ENCODE data around the gene PARD3B. TPM values are rescaled to one million over a fixed set of nuclear protein-coding genes. Genes with fewer than 3 reads are reported as not detected.

PARD3B gene
- total RNA-seq, 1 experiment from 2014 or later = 7.6 TPM

DNA sequence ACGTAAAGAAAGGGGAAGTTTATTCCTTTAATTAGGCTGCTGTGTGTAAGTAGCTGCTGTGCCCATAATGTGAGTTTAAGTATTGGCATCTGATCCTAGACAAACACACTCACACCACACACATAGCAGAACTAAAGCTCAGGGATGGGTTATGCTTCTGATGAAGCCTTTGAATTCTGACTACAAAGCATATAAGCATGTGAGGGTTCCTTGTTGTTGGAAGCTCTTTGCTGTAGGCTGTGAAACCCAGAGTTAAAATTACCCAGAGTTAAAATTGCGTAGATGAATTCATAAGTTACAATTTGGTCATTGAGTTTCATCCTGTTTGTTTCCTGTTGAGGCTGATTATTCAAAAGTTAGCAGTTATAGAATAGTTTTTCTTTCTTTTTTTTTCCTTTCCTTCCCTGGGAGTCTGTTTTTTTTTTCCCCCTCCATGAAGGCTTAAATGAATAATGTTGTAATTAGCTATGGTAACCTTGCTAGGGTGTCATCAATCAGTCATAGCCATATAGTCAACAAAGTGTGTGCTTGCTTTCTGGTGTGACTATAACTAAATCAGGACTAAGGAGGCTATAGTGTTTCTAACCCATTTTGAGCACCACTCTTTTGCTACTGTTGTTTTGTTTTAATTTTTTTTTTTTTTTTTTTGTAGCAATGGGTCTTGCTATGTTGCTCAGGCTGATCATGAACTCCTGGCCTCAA, 426.1 kb downstream of the PARD3B start:
- Histone ChIP-seq H3K27ac (ENCODE audit: low read depth, low read length, poor library complexity, severe bottlenecking) (peak overlapping the region; percentile 32), H3K36me3 (ENCODE audit: insufficient read depth, low read length, poor library complexity, severe bottlenecking) (no peaks in the 10 kb centered on the region), H3K27me3 (replicated peaks; ENCODE audit: insufficient read depth, low read depth, low read length, poor library complexity) (no peaks in the 10 kb centered on the region), H3K4me1 (ENCODE audit: insufficient read depth, low read length, poor library complexity, severe bottlenecking) (peaks cover 21% of the 10 kb centered on the region), H3K9me3 (ENCODE audit: low read depth, low read length, poor library complexity, severe bottlenecking) (no peaks in the 10 kb centered on the region), H3K4me3 (ENCODE audit: low read depth, low read length, poor library complexity, severe bottlenecking) (no peak overlapping the region)
- POLR2A ChIA-PET (ENCODE audit: low non-redundant PET) = no interaction called here
- TF ChIP-seq, protein P1, sequence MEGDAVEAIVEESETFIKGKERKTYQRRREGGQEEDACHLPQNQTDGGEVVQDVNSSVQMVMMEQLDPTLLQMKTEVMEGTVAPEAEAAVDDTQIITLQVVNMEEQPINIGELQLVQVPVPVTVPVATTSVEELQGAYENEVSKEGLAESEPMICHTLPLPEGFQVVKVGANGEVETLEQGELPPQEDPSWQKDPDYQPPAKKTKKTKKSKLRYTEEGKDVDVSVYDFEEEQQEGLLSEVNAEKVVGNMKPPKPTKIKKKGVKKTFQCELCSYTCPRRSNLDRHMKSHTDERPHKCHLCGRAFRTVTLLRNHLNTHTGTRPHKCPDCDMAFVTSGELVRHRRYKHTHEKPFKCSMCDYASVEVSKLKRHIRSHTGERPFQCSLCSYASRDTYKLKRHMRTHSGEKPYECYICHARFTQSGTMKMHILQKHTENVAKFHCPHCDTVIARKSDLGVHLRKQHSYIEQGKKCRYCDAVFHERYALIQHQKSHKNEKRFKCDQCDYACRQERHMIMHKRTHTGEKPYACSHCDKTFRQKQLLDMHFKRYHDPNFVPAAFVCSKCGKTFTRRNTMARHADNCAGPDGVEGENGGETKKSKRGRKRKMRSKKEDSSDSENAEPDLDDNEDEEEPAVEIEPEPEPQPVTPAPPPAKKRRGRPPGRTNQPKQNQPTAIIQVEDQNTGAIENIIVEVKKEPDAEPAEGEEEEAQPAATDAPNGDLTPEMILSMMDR (conservative IDR thresholded peaks at IDR 0.05; ENCODE audit: low read depth, low read length) = no peak
- TF ChIP-seq EZH2 (IDR thresholded peaks at IDR 0.05; ENCODE audit: borderline replicate concordance, low read depth, low read length, poor library complexity, severe bottlenecking) = no peak
- intact Hi-C loops (cut with micrococcal nuclease; ENCODE audit: unreplicated experiment) = no loop called here
- no TSS peak for BruUV-seq (replicated peaks)
- peak; percentile 30 for DNase-seq (ENCODE audit: low spot score)
- CTCF ChIA-PET = interaction anchor here (0.7 kb wide), 1 partner anchor 704 kb away, joined by 6 read pairs; no protein-coding TSS in a partner anchor

DNA sequence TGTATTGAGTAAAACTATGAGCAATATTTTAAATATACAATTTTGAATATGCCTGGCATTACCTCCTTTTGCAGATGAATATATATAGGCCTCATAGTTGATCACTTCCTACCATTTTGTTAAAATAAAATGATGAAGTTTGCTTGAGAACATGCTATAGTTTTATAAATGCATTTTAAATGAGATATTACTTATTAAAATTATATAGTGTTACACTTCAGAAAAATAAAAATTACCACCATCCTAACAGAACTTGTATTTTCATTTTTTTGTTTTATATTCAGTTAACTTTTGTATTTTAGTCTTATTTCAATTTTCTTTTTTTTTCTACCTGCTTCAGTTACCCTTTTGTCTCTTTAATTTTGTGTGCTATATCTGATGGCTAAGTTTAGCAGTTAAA, 426.9 kb downstream of the PARD3B start:
- Histone ChIP-seq H3K27ac (ENCODE audit: low read depth, low read length, poor library complexity, severe bottlenecking) (no peak overlapping the region), H3K4me1 (ENCODE audit: insufficient read depth, low read length, poor library complexity, severe bottlenecking) (peaks cover 17% of the 10 kb centered on the region), H3K9me3 (ENCODE audit: low read depth, low read length, poor library complexity, severe bottlenecking) (no peaks in the 10 kb centered on the region), H3K36me3 (ENCODE audit: insufficient read depth, low read length, poor library complexity, severe bottlenecking) (no peaks in the 10 kb centered on the region), H3K27me3 (replicated peaks; ENCODE audit: insufficient read depth, low read depth, low read length, poor library complexity) (no peaks in the 10 kb centered on the region), H3K4me3 (ENCODE audit: low read depth, low read length, poor library complexity, severe bottlenecking) (no peak overlapping the region)
- ChIA-PET POLR2A (ENCODE audit: low non-redundant PET) (no interaction called here), CTCF (interaction anchor here (0.7 kb wide), 1 partner anchor 703 kb away, joined by 6 read pairs; no protein-coding TSS in a partner anchor)
- TF ChIP-seq, protein P1 (conservative IDR thresholded peaks at IDR 0.05; ENCODE audit: low read depth, low read length) = no peak
- TF ChIP-seq EZH2 (IDR thresholded peaks at IDR 0.05; ENCODE audit: borderline replicate concordance, low read depth, low read length, poor library complexity, severe bottlenecking) = no peak
- no TSS peak for BruUV-seq (replicated peaks)
- no peak for DNase-seq (ENCODE audit: low spot score)
- intact Hi-C loops (cut with micrococcal nuclease; ENCODE audit: unreplicated experiment) = no loop called here

DNA sequence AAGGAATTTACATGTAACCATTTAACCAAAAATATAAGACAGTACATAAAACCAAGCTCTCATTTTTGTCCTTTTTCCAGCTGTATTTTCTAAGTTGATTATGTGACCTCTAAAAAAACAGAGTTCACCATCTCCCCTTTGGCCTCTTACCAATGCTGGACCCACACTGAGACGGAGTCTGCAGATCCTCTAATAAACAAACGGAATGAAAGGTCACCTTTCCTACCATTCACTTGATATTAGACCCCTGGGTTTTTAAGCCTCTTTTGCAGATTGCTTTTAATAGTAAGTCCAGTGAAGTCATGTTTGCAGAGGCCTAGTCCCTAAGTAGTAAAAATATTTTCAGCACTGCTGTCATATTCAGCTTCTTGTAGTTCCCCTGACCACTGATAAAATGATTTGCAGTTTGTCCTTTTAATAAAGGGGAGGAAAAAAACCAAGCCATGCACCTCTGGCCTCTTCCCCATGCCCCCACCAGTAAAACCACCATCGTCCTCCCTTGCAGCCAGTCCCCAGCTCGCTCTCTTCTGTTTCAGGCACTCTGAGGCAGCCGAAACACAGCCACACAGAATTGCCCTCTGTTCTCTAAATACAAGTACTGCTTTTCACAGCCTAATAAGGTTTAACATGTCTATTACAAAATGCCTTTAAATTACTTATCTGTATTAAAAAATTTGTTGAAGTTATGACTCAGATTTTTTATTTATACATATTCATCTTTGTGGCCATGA, 427.5 kb downstream of the PARD3B start:
- no peak overlapping the region for H3K27ac ChIP-seq (ENCODE audit: low read depth, low read length, poor library complexity, severe bottlenecking)
- H3K4me1 ChIP-seq (ENCODE audit: insufficient read depth, low read length, poor library complexity, severe bottlenecking) = peaks cover 11% of the 10 kb centered on the region
- H3K9me3 ChIP-seq (ENCODE audit: low read depth, low read length, poor library complexity, severe bottlenecking) = no peaks in the 10 kb centered on the region
- BruUV-seq (replicated peaks) = no TSS peak
- ChIA-PET CTCF (no interaction called here), POLR2A (ENCODE audit: low non-redundant PET) (no interaction called here)
- TF ChIP-seq, protein P1 (conservative IDR thresholded peaks at IDR 0.05; ENCODE audit: low read depth, low read length) = no peak
- no peak for TF ChIP-seq EZH2 (IDR thresholded peaks at IDR 0.05; ENCODE audit: borderline replicate concordance, low read depth, low read length, poor library complexity, severe bottlenecking)
- no peaks in the 10 kb centered on the region for H3K27me3 ChIP-seq (replicated peaks; ENCODE audit: insufficient read depth, low read depth, low read length, poor library complexity)
- no peaks in the 10 kb centered on the region for H3K36me3 ChIP-seq (ENCODE audit: insufficient read depth, low read length, poor library complexity, severe bottlenecking)
- H3K4me3 ChIP-seq (ENCODE audit: low read depth, low read length, poor library complexity, severe bottlenecking) = no peak overlapping the region
- DNase-seq (ENCODE audit: low spot score) = no peak
- intact Hi-C loops (cut with micrococcal nuclease; ENCODE audit: unreplicated experiment) = no loop called here

Data from A673 (cell line).